H9 (cell line): ENCODE measurements around the gene MRTFB. TPM values are rescaled to one million over a fixed set of nuclear protein-coding genes. Genes with fewer than 3 reads are reported as not detected.

ENCODE experiments used
- DNase-seq: peaks from one replicate; pipeline ENCODE4 v3.0.0-alpha.2; 2017
- H2AFZ ChIP-seq: one replicate; pipeline ENCODE4 v1.6.1; 2013; ENCODE audit warnings: mild to moderate bottlenecking, low read length, control low read depth, moderate library complexity
- H2AK5ac ChIP-seq: 2 replicates; pipeline ENCODE4 v1.6.1; 2013; ENCODE audit warnings: low read length, control low read depth, mixed read lengths; ENCODE audit not compliant: insufficient read length
- H2BK120ac ChIP-seq: one replicate; pipeline ENCODE4 v1.6.1; 2013; ENCODE audit warnings: low read depth, mild to moderate bottlenecking, low read length, control low read depth, inconsistent platforms; ENCODE audit not compliant: poor library complexity, severe bottlenecking
- H2BK12ac ChIP-seq: 2 replicates; pipeline ENCODE4 v1.6.1; 2013; ENCODE audit warnings: low read length, control low read depth, mixed read lengths, low read depth; ENCODE audit not compliant: insufficient read length
- H2BK15ac ChIP-seq: 2 replicates; pipeline ENCODE4 v1.6.1; 2013; ENCODE audit warnings: low read depth, low read length, control low read depth
- H2BK20ac ChIP-seq: one replicate; pipeline ENCODE4 v1.6.1; 2013; ENCODE audit warnings: low read depth, mild to moderate bottlenecking, low read length, control low read depth, inconsistent platforms; ENCODE audit not compliant: poor library complexity, severe bottlenecking
- H2BK5ac ChIP-seq: 2 replicates; pipeline ENCODE4 v1.6.1; 2013; ENCODE audit warnings: low read length, control low read depth, mixed read lengths; ENCODE audit not compliant: insufficient read length
- H3K14ac ChIP-seq: 2 replicates; pipeline ENCODE4 v1.6.1; 2013; ENCODE audit warnings: low read length, control low read depth; ENCODE audit not compliant: insufficient read depth
- H3K18ac ChIP-seq: 2 replicates; pipeline ENCODE4 v1.6.1; 2013; ENCODE audit warnings: low read depth, mild to moderate bottlenecking, mixed read lengths, low read length, control low read depth; ENCODE audit not compliant: insufficient read length
- H3K23ac ChIP-seq: 2 replicates; pipeline ENCODE4 v1.6.1; 2013; ENCODE audit warnings: low read length, control low read depth, mixed read lengths, low read depth; ENCODE audit not compliant: insufficient read length
- H3K23me2 ChIP-seq: 2 replicates; pipeline ENCODE4 v1.6.1; 2013; ENCODE audit warnings: low read depth, mild to moderate bottlenecking, mixed read lengths, low read length, control low read depth; ENCODE audit not compliant: insufficient read length, poor library complexity, severe bottlenecking
- H3K27ac ChIP-seq: 2 replicates; pipeline ENCODE4 v1.5.1; 2013; ENCODE audit warnings: low read length, control low read depth, mixed read lengths, low read depth; ENCODE audit not compliant: insufficient read length
- H3K27me3 ChIP-seq: 2 replicates; pipeline ENCODE4 v1.6.1; 2013; ENCODE audit warnings: low read length, control low read depth, inconsistent platforms; ENCODE audit not compliant: insufficient read depth
- H3K4ac ChIP-seq: 2 replicates; pipeline ENCODE4 v1.6.1; 2013; ENCODE audit warnings: low read depth, mild to moderate bottlenecking, control low read depth, inconsistent platforms, low read length, moderate library complexity
- H3K4me1 ChIP-seq: 2 replicates; pipeline ENCODE4 v1.6.1; 2013; ENCODE audit warnings: low read length, control low read depth, inconsistent platforms; ENCODE audit not compliant: insufficient read depth
- H3K4me2 ChIP-seq: 2 replicates; pipeline ENCODE4 v1.6.1; 2013; ENCODE audit warnings: low read length, control low read depth, mixed read lengths; ENCODE audit not compliant: insufficient read length, insufficient read depth
- H3K56ac ChIP-seq: 2 replicates; pipeline ENCODE4 v1.6.1; 2013; ENCODE audit warnings: low read depth, mild to moderate bottlenecking, mixed read lengths, low read length, control low read depth; ENCODE audit not compliant: insufficient read length
- H3K79me1 ChIP-seq: 2 replicates; pipeline ENCODE4 v1.6.1; 2013; ENCODE audit warnings: low read depth, mild to moderate bottlenecking, moderate library complexity, low read length, control low read depth, inconsistent platforms; ENCODE audit not compliant: insufficient read depth, poor library complexity, severe bottlenecking
- H3K79me2 ChIP-seq: 2 replicates; pipeline ENCODE4 v1.6.1; 2013; ENCODE audit warnings: low read length, control low read depth, inconsistent platforms; ENCODE audit not compliant: insufficient read depth
- H3K9ac ChIP-seq: 2 replicates; pipeline ENCODE4 v1.6.1; 2013; ENCODE audit warnings: low read length, control low read depth, mixed read lengths; ENCODE audit not compliant: insufficient read length; ENCODE audit errors: extremely low read depth
- H3K9me3 ChIP-seq: one replicate; pipeline ENCODE4 v1.6.1; 2013; ENCODE audit warnings: low read depth, low read length, inconsistent platforms; ENCODE audit not compliant: control insufficient read depth
- H3T11ph ChIP-seq: one replicate; pipeline ENCODE4 v1.6.1; 2013; ENCODE audit warnings: mild to moderate bottlenecking, low read length, control low read depth, inconsistent platforms
- H4K20me1 ChIP-seq: one replicate; pipeline ENCODE4 v1.6.1; 2013; ENCODE audit not compliant: control insufficient read depth, insufficient read length, insufficient read depth
- H4K5ac ChIP-seq: 2 replicates; pipeline ENCODE4 v1.6.1; 2013; ENCODE audit warnings: low read depth, mild to moderate bottlenecking, mixed read lengths, low read length, control low read depth; ENCODE audit not compliant: insufficient read length
- H4K8ac ChIP-seq: replicated peaks from 2 replicates; pipeline ENCODE4 v1.6.1; 2013; ENCODE audit warnings: low read length, control low read depth, mixed read lengths, low read depth; ENCODE audit not compliant: insufficient read length
- H4K91ac ChIP-seq: 2 replicates; pipeline ENCODE4 v1.6.1; 2013; ENCODE audit warnings: low read depth, mild to moderate bottlenecking, moderate library complexity, mixed read lengths, low read length, control low read depth; ENCODE audit not compliant: insufficient read length
- H3K27ac Mint-ChIP-seq, 3 experiments: 2 replicates in 2 of 3; 3 replicates in 1 of 3; pipeline ENCODE4 v1.8.0; 2020 to 2021; ENCODE audit warnings: mixed read lengths in 3 of 3, mild to moderate bottlenecking in 1 of 3, moderate library complexity in 1 of 3
- H3K27me3 Mint-ChIP-seq: 2 replicates; pipeline ENCODE4 v1.8.0; 2021; ENCODE audit warnings: low read depth, mild to moderate bottlenecking, moderate library complexity, mixed read lengths
- H3K36me3 Mint-ChIP-seq, 3 experiments: 2 replicates in 2 of 3; 3 replicates in 1 of 3; pipeline ENCODE4 v1.8.0; 2020 to 2021; ENCODE audit warnings: low read depth in 3 of 3, mixed read lengths in 3 of 3; ENCODE audit not compliant: insufficient read depth in 1 of 3
- H3K4me1 Mint-ChIP-seq, 2 experiments: 2 replicates each; pipeline ENCODE4 v1.8.0; 2020; ENCODE audit warnings: mixed read lengths in 2 of 2
- H3K4me3 Mint-ChIP-seq, 2 experiments: 2 replicates in 1 of 2; 3 replicates in 1 of 2; pipeline ENCODE4 v1.8.0; 2020 to 2021; ENCODE audit warnings: mild to moderate bottlenecking in 2 of 2, mixed read lengths in 2 of 2, moderate library complexity in 1 of 2
- H3K9me3 Mint-ChIP-seq, 2 experiments: 2 replicates in 1 of 2; 3 replicates in 1 of 2; pipeline ENCODE4 v1.8.0; 2020; ENCODE audit warnings: mild to moderate bottlenecking in 2 of 2, mixed read lengths in 2 of 2, moderate library complexity in 1 of 2
- CTCF ChIP-seq: fragments of 200-600 bp; sonication (generic); conservative IDR thresholded peaks from 3 replicates; pipeline ENCODE4 v1.8.0; 2021; ENCODE audit warnings: antibody characterized with exemption, mild to moderate bottlenecking
- WGBS: extraction: QIAGEN DNeasy Blood & Tissue Kit; methylation state at CpG from one replicate; pipeline ENCODE4 v1.1.7; 2013; ENCODE audit warnings: missing lambda C conversion rate, low lambda C conversion rate, mixed read lengths; ENCODE audit not compliant: insufficient read length; ENCODE audit errors: extremely low coverage; 5-methylcytosine and 5-hydroxymethylcytosine counted together
- total RNA-seq: library from RNA; stranded (reverse); gene quantifications from 2 replicates; pipeline ENCODE4 v1.2.1, GENCODE V29; 2021

MRTFB gene
- total RNA-seq, 1 experiment from 2014 or later = 29.9 TPM

DNA sequence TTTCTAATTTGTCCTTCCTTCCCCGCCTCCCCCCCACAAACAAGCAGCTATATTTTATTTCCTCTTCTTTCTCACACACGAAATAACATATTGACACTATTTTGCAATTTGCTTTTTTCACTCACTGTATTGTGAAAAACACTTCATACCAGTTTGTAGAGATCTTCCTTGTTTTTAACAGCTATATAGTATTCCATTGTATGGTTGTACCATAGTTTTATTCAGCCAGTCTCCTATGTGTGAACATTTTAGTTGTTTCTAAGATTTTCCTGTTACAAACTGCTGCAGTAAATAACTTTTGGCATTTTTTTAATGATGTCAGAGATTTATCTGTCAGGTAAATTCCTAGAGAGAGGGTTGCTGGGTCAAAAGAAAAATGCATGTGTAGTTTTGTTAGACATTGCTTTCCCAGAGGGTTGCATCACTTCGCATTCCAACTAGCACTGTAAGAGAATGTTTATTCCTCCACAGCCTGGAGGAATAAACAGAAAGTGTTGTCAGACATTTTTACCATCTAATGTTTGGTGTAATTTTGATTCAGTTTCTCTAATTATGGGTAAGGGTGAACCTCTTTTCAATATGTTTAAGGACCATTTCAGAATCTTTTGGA is 101.2 kb downstream of the MRTFB start:
- H3K14ac ChIP-seq = no peak overlapping the region
- no peak overlapping the region for H4K5ac ChIP-seq
- no peaks in the 10 kb centered on the region for H3K4me1 Mint-ChIP-seq
- H4K8ac ChIP-seq = no peak overlapping the region
- no peak overlapping the region for H2BK120ac ChIP-seq
- no peak overlapping the region for H3K27ac Mint-ChIP-seq
- H3K4me1 ChIP-seq = no peaks in the 10 kb centered on the region
- DNase-seq = no peak
- no peak overlapping the region for H3K56ac ChIP-seq
- H3K9ac ChIP-seq = no peak overlapping the region
- H2BK15ac ChIP-seq = no peak overlapping the region
- no peak overlapping the region for H2AFZ ChIP-seq
- H4K20me1 ChIP-seq = no peaks in the 10 kb centered on the region
- H3K18ac ChIP-seq = no peak overlapping the region
- H3K27me3 ChIP-seq = no peaks in the 10 kb centered on the region
- no peak overlapping the region for H2AK5ac ChIP-seq
- TF ChIP-seq CTCF = no peak
- no peak overlapping the region for H2BK20ac ChIP-seq
- H3K79me1 ChIP-seq = no peaks in the 10 kb centered on the region
- no peak overlapping the region for H3K4me2 ChIP-seq
- no peaks in the 10 kb centered on the region; the same call in 1 of the 2 replicates for H3K27me3 Mint-ChIP-seq
- no peak overlapping the region for H3K27ac ChIP-seq
- no peaks in the 10 kb centered on the region for H3K9me3 ChIP-seq
- peaks cover 0 to 20% (median 9%) of the 10 kb centered on the region in 3 experiments; a peak in 6 of 7 replicates for H3K36me3 Mint-ChIP-seq
- H3K4ac ChIP-seq = no peak overlapping the region
- no peak overlapping the region for H3K4me3 Mint-ChIP-seq
- H2BK12ac ChIP-seq = no peak overlapping the region
- H2BK5ac ChIP-seq = no peak overlapping the region
- H3T11ph ChIP-seq = no peak overlapping the region
- H3K23ac ChIP-seq = no peak overlapping the region
- H3K23me2 ChIP-seq = no peaks in the 10 kb centered on the region
- no peaks in the 10 kb centered on the region; the same call in 1 of the 2 replicates for H3K79me2 ChIP-seq
- H4K91ac ChIP-seq = no peak overlapping the region
- H3K9me3 Mint-ChIP-seq = peaks cover 6% of the 10 kb centered on the region in 2 experiments; a peak in 3 of 5 replicates
- WGBS = 100% methylated on average over 1 of the region's 3 CpGs
